Coronary artery (tissue), 2 donors: Measurements from ENCODE around the gene FAM47E.

Experiments used
- DNase-seq: peaks from one replicate; pipeline ENCODE4 v3.0.0-alpha.2; 2017; ENCODE audit warnings: low spot score
- H3K27ac ChIP-seq, 2 donors: fragments of 200-600 bp; sonication (generic); one replicate each; pipeline ENCODE4 v1.5.1; 2016 to 2019
- H3K4me3 ChIP-seq: fragments of 200-600 bp; sonication (generic); 2 replicates; pipeline ENCODE4 v1.5.1; 2016; ENCODE audit warnings: mild to moderate bottlenecking, moderate library complexity
- TF ChIP-seq, protein P1 (sequence below): fragments of 200-600 bp; sonication (generic); IDR thresholded peaks from one replicate; pipeline ENCODE4 v1.5.1; 2019; ENCODE audit warnings: antibody characterized with exemption

FAM47E gene

GRCh38 chr4:76306882-76307659 lies 55.5 kb downstream of the FAM47E start:
- peak overlapping the region; percentile 88 to 94 for H3K27ac ChIP-seq
- TF ChIP-seq, protein P1, sequence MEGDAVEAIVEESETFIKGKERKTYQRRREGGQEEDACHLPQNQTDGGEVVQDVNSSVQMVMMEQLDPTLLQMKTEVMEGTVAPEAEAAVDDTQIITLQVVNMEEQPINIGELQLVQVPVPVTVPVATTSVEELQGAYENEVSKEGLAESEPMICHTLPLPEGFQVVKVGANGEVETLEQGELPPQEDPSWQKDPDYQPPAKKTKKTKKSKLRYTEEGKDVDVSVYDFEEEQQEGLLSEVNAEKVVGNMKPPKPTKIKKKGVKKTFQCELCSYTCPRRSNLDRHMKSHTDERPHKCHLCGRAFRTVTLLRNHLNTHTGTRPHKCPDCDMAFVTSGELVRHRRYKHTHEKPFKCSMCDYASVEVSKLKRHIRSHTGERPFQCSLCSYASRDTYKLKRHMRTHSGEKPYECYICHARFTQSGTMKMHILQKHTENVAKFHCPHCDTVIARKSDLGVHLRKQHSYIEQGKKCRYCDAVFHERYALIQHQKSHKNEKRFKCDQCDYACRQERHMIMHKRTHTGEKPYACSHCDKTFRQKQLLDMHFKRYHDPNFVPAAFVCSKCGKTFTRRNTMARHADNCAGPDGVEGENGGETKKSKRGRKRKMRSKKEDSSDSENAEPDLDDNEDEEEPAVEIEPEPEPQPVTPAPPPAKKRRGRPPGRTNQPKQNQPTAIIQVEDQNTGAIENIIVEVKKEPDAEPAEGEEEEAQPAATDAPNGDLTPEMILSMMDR: peak; percentile 16
- H3K4me3 ChIP-seq: peak overlapping the region; percentile 93
- DNase-seq: no peak

DNA sequence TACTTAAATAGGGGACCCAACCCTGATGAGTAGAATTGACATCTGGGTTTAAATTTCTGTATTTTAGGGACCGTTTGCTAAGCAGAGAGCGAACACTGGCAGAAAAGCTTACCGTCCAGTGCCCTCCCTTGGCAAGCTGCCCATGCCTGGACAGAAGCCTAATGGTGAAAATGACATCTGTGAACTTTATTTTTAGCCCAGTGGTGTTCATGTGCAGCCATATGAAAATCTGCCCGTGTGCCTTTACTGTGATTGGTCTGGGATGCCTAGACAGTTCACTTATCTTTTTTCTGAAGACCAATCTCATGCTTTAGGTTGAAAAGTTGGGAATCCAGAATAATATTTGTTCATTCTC lies 56.1 kb downstream of the FAM47E start:
- no peak for DNase-seq
- Histone ChIP-seq H3K27ac (peak overlapping the region; percentile 88 to 94), H3K4me3 (peak overlapping the region; percentile 93)
- TF ChIP-seq, protein P1: no peak

GRCh38 chr4:76308548-76308947 lies 57.0 kb downstream of the FAM47E start:
- TF ChIP-seq, protein P1: no peak
- DNase-seq: no peak
- Histone ChIP-seq H3K27ac (peak overlapping the region in 1 of 2 donors; percentile 64), H3K4me3 (peak overlapping the region; percentile 93)

GRCh38 chr4:76309939-76310550 lies 58.5 kb downstream of the FAM47E start:
- TF ChIP-seq, protein P1: no peak
- DNase-seq: no peak
- Histone ChIP-seq H3K27ac (no peak overlapping the region), H3K4me3 (no peak overlapping the region)

GRCh38 chr4:76310683-76311082 lies 59.2 kb downstream of the FAM47E start:
- Histone ChIP-seq H3K4me3 (no peak overlapping the region), H3K27ac (no peak overlapping the region)
- no peak for DNase-seq
- TF ChIP-seq, protein P1: no peak

GRCh38 chr4:76311896-76312331 lies 60.4 kb downstream of the FAM47E start:
- Histone ChIP-seq H3K4me3 (no peak overlapping the region), H3K27ac (no peak overlapping the region)
- TF ChIP-seq, protein P1: no peak
- DNase-seq: no peak

DNA sequence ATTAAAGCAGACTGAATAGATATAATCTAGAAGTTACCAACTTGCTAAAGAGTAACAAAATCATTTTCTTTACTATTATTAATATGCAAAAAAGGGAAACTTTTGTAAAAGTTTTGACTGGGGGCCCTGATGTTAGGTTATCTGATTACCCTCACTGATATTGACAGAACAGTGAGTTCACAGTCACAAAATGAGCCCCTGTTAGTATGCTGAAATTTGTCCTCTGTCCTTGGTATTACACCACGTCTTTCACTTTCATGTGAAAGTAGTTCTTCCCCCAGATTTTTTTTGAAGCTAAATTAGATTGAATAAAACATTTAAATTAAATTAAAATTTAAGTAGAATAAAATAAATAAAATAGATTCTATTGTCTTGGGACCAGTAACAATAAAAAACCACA lies 60.9 kb downstream of the FAM47E start:
- TF ChIP-seq, protein P1: no peak
- Histone ChIP-seq H3K27ac (no peak overlapping the region), H3K4me3 (no peak overlapping the region)
- no peak for DNase-seq
